GM21576 (cell line): ENCODE results near the gene TOX2.

Source experiments
- ATAC-seq: cut with Tn5 transposase; IDR thresholded peaks from one replicate; pipeline ENCODE4 v1.9.1; 2021; ENCODE audit warnings: mild to moderate bottlenecking, moderate library complexity; ENCODE audit not compliant: unreplicated experiment

Gene TOX2

DNA sequence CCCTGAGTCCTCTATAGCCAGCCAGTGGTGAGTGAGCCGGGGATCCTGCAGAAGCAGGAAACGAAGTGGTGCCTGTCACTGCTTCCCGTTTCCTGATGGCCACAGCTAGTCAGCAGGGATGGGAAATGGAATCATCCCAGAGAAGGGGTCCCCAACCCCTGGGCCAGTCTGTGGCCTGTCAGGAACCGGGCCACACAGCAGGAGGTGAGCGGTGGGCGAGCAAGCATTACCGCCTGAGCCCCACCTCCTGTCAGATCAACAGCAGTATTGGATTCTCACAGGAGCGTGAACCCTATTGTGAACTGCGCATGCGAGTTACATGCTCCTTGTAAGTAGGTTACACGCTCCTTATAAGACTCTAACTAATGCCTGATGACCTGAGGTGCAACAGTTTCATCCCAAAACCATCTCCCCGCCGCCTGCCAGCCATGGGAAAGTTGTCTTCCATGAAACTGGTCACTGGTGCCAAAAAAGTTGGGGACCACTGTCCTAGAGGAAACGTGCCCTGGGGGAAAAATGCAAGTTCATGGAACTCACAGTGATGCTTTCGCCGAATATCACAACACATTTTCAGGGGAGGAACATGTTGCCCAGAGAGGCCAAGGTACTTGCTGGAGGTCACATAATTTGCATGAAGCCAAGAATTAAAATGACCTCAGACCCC, 158.5 kb downstream of the TOX2 start:
- no peak for ATAC-seq

DNA sequence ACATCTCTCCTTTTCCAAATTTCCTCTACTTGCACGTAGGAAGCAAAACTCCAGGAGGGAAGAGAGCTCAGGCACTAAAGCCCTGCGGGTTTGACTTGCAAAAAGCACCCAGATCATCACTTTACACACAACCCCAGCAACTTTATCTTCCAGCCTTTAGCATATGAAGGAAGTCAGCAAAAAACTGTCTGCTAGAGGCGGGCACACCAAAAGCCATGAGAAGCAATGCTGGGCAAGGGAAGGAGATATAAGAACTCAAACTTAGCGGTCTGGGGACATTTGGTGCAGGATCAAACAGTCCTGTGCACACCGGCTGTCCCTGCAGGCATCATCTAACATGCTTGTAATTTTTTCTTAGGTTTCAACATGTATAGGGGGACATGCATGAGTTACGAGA, 159.0 kb downstream of the TOX2 start:
- ATAC-seq = no peak

DNA sequence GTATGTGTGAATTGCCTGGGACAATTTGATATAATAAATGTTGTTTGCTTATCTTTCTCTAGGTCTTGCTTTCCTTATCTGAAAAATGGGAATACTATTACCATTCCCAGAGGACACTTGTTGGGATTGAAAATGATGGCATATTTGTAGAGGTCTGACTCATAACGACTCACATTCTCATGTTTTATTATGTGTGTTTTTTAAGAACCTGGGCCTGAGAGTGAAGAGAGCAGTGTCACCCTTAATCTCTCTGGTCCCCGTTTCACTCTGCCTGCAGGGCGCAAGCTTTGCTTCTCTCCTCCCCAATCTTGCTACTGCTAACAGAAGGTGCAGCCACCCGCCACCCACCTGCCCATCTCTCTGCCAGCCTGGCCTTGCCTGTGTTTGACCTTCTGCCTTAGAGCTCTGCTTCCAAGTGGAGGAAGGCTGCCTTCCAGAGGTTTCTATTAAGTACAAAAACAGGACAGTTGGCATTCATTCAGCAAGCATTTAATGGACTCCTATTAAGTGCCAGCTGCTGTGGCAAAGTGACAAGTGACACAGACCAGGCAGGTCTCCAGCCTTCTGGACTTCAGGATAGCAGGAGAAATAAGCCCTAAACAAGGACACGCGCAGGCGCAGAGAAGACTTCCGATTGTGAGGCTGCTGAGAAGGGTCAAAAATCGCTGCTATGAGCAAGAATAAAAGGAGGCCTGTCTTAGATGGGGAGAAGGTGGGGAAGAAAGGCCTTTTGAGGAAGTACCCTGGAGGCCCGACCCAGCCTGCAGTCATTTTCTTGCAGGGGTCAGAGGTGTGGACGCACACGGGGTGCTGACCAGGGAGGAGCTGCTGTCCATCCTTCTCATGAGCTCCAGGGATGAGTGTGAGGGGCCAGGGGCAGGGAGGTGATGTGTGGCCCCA, 159.8 kb downstream of the TOX2 start:
- ATAC-seq = no peak

DNA sequence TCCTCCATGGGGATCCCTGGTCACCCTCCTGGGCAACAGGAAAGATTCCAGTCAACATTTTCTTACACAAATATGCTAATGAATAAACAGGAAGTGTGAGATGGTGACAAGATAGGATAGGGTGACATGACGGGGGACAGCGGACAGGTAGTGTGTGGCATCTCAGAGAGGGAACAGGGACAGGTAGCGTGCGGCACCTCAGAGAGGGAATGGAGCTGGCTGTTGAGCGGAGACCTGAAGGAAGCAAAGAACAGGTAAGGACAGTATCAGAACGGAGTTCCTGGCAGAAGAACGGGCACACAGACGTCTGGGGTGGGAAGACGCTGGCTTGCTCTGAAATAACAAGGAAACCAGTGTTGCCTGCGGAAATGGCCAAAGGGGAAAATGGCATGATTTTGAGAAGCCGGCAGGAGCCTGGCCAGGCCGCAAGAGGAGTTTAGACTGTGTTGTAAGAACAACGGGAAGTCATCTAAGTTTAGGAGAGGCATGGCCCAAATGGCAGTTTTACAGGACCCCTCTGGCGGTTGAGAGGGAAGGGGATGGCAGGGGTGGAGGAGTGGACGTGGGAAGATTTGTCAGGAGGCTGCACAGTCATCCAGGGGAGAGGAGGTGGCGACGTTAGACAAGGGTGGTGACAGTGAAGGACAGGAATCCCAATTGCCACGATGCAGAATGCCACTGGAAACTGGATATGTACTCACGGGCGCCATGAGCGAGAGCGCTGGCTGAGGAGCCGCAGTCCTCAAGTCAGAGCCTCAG, 160.7 kb downstream of the TOX2 start:
- ATAC-seq = no peak

DNA sequence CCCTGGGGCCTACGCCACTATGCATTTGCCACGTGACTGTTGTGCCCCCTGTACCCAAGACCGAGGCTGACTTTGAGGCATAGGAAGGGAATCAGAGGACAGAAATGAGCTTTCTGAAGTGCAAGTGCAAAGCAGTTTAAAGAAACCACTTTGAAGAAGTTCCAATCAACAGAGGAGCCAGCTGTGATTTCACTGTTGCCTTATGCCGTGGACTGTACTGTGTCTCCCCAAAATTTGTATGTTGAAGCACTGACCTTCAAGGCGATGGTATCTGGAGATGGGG, 161.2 kb downstream of the TOX2 start:
- no peak for ATAC-seq

DNA sequence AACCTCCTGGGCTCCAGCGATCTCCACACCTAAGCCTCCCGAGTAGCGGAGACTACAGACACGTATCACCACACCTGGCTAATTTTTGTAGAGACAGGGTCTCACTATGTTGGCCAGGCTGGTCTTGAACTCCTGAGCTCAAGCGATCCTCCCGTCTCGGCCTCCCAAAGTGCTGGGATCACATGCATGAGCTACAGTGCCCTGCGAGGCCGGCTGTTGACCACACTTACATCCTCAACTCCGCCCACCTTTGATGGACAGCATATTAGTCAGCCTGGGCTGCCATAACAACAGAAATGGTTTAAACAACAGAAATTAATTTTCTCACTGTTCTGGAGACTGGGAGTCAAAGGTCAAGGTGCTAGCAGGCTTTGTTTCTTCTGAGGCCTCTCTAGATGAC, 164.6 kb downstream of the TOX2 start:
- ATAC-seq = no peak

DNA sequence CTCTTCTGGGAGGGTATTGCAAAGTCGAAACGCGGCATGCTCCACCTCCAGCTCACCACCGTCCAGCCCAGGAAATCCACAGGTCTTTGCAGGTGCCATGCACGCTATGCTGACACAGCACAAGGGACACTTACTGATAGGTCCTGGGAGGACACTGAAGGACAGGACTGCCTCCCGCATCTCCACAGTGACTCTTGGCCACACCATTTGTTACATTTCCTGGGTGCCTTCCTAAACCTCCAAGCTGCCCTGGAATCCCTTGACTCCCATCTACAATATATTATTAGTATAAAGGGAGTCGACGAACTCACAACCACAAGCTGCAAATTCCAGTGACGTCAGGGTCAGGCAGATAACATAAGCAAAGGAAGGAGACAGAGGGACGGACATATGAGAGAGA, 165.4 kb downstream of the TOX2 start:
- ATAC-seq = no peak

DNA sequence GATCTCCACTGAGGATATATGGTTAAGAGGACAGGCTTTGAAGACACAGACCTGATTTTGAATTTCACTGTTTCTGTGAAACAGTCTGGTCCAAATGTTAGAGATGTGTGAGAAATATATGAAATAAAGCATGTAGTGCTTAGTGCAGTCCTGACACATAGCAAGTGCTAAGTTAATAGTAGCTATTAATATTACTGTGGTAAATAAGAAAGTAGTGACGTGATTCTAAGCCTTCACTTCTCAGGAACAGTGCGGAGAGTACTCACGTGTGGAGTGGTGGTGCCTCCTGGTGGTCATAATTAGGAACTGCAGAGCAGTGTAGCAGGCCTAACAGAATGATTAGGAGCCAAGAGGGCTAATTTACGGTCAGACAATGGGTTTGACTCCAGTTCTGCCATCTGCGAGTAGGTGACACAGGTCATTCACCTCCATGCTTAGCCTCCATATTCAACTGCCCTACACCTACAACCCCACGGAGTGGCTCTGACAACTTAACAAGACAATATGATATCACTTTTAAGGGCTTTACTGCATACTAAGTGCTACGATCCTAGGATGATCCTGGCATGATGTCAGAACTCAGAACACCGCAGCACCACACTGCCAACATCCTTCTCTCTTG, 166.1 kb downstream of the TOX2 start:
- ATAC-seq = no peak

DNA sequence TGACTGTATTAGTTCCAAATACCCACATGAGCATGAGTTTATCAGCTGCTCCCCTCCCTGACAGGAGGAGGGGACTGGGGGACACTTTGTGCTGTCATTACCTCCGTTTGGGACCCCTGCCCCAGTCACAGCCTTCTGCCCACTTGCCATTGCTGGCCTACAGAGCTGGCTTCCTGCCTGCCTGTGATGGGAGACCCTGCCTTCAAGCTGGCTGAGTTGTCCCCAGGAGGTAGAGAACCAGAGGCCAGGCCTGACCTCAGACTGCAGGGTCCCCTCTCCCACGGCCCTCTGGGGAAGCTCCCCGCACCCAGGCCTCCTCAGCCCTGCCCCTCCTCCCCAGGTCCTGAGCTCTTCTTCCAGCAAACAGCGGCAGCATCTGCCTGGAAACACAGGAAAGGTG, 166.8 kb downstream of the TOX2 start:
- no peak for ATAC-seq

DNA sequence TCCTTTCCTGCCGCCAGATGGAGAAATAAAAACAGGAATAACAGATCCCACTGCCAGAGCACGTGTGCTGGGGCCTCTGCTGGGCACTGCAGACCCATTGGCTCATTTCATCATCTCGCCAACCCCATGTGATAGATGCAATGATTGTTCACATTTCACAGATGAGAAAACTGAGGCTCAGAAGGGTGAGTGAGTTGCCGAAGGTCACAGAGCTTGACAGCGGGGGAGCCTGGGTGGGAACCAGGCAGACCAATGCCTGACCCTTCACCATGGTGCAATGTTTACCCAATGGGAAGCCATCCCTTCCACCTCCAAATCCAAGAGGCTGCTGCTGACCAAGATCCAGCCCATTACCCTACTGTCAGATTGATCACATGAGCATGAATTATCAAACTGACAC, 167.2 kb downstream of the TOX2 start:
- ATAC-seq = no peak

DNA sequence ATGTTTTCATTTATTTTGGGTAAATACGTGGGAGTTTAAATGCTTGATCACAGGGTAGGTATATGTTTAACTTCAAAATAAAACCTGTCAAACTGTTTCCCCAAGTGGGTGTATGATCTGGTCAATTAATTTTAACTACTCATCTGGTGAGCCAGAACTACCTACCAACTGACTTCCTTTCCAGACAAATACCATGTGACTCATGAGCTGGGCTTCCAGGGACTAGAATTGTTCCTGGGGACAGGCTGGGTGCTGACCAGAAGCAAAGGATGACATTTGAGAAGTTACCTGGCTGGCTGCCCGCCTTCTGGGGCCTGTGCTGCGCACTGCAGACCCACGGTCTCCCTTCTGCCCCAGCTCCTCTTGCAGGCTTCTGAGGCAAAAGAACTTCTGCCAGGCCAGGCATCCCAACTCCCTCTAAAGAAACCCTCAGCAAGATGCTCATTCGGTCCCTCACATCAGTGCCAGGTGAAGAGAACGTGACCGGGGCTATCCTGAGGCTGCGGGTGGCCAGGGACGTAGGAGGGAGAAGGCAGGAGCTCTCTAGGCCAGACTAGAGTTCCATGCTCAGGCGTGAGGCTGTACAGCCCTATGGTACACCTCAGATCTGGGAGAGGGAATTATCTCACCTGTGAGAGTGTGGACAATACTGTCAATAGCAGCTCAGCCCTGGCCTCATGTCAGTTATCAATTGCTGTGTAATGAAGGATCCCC, 168.7 kb downstream of the TOX2 start:
- no peak for ATAC-seq

DNA sequence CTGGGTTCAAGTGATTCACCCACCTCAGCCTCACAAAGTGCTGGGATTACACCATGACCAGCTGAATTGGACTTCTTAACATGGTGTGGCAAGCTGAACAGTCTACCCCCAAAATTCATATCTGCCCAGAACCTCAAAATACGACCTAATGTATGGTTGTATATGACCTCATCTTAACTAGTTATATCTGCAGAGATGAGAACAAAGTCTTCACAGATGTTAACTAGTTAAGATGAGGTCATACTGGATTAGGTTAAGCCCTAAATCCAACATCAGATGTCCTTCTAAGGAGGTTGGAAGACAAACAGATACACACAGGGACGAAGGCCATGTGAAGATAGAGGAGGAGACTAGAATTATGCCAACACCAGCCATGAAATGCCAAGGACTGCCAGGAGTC, 169.8 kb downstream of the TOX2 start:
- ATAC-seq = no peak

DNA sequence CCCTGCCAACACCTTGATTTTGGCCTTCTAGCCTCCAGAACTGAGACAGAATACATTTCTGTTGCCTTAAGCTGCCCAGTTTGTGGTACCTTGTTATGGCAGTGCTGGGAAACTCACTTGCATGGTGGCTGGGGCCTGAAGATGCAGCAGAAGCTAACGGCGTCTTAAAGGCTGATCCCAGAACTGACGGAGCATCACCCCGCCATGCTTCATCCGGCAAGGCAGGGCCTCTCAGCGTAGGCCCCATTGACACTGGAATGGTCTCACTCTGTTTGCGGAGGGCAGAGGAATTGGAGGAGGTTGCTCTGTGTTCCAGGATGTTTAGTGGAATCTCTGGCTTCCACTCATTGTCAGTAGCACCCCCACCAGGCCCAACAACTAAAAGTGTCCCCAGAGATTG, 170.2 kb downstream of the TOX2 start:
- no peak for ATAC-seq

DNA sequence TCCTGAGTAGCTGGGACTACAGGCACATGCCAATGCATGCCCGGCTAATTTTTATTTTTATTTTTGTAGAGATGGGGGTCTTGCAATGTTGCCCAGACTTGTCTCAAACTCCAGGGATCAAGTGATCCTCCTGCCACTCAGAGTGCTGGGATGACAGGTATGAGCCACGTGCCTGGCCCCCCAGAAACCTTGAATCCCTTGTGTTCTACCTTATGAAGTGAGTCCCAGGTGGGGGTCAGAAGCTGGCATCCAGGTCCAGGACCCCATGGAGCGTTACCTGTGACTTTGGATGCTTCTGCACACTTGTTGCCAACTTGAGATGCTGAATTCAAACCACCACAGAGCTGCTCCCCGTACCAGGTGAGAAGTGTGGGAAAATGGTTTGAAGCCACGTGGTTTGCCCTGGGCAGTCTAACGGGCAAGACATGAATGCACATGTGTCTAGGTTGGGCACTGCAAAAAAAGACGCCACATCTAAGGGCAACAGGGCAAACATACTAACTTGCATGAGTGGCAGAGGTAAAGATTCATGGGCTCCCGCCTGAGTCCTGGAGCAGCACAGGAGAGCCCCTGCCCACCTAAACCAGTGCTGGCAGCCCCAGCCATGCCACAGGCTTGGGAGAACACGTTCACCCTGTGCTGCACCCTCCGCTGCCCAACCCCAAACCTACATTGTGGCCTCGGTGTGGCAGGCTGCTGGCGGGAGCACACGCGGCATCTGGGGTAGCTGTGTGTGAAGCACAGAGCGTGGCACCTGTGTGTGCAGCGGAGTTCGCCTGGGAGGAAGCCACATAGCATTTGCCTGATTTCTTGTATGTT, 171.2 kb downstream of the TOX2 start:
- no peak for ATAC-seq

DNA sequence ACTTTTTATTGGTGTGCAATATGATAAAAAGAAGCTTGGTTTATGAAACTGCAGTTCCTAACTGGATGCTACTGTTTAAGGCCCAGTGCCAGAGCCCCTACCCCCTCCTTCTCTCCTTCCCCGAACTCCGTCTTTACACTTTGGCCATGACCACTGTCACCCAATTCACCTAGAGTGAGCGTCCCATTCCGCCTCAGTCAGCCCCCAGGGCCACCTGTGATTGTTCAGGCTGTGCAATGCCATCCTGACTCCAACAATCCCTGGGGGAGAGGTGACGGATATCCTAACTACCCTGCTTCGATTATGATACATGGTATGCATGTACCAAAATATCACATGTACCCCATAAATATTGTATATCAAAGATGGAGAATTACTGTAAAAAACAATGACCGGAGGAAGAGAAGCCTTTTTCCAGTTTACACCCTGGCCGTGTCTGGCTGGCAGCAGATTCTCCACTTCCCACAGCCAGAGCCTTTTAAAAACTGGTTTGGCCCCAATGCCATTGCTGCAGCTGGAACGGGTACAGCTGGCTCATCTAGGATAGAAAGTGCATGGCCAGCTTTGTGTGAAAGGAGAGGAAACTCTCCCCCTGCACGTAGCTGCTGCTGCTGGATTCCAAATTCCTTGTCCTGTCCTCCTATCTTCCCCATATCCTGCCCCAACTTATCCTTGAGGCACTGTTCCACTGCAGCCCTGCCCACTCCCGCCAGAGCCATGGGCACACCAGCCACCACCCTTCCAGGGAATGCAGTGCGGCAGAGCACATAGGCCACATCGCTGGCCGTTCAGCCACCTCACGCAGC, 172.6 kb downstream of the TOX2 start:
- ATAC-seq = no peak

DNA sequence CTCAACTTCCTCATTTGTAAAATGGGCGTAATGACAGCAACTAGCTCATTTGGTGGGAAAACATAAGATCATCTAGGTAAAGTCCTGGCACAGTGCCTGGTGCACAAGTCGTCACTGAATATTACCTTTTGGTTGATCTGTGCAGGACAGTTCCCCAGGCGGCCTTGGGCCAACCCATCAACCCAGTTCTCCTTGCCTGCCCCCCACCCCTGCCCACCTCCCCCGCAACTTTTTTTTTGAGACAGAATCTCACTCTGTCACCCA, 173.1 kb downstream of the TOX2 start:
- ATAC-seq = no peak

DNA sequence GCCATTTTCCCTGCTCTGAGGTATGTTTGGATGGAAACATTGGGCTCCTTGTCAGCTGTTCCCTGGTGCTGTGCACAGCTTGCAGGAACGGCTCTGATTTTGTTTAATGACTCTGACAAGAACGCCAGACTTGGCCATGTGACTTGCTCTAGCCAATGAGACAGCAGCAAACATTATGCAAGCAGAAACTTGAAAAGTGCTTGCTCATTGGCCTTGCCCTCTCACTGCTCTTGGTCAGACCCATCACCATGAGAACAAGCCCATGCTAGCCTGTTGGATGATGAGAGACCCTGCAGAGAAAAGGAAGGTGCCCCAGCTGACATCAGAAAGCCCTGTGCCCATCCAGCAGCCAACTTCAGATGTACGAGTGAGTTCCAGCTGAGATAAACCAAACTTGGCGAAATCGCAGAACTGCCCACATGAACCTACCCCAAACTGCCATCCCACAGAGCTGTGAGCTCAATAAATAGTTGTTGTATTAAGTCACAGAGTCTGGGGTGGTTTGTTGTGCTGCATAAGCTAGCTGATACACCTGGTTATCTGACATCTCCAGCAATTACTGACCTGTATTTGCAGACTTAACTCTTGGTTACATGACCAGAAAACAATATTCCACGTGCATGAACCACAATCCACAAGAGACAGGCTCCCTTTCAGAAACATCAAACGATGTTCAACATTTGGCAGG, 175.5 kb downstream of the TOX2 start:
- ATAC-seq = no peak

DNA sequence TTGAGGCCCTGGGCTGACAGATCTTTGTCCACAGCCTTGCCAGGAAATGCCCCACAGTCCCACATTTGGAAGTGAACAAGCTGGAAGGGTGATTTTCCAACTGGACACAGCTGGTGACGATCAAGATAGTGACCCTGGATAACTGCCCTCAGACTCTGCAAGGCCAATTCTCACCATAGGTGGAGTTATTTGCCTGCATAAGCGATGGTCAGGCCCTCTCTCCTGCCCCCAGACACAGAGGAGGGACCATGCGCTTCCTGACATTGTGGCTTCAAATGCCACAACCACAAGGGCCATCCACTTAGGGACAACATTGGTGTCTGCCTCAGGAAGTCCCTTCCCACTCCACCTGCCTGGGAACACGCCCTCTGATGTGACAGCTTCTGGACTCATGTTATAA, 176.4 kb downstream of the TOX2 start:
- ATAC-seq = no peak
